SHP77 treated with DMSO at 0.1 percent for 48 hours (cell line): ENCODE measurements around the gene RLBP1.

ENCODE experiments used
- DNase-seq: peaks from one replicate; lab custom pipeline; 2025; lab: John Stamatoyannopoulos, UW

RLBP1 gene

GRCh38 chr15:89205991-89206585 is 15.3 kb downstream of the RLBP1 start:
- no peak for DNase-seq

GRCh38 chr15:89203705-89204273 is 17.6 kb downstream of the RLBP1 start:
- DNase-seq: no peak

DNA sequence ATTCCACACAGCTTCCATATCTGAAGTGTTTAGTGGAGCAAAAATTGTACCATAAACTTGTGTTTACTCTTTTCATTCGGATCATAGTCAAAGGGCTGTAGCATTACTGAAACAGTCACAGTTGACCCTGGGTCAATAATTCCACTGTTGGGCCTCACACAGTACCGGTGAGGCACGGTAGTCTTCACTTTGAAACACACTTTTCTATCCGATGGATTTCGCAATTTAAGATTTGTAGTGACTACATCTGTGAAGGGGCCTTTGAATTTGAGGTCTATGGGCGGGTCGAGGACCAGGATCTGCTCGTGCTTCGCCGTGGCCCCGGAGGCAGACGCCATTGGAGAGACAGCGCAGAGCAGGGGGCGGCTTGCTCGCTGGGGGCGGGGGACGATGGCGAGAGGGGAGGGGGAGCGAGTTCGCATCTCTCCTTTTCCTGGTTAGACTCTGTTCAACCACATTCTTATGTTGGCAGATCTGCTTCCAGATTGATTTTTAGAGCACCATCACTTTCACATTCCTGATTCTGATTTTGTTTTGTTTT is 19.8 kb downstream of the RLBP1 start:
- DNase-seq: no peak

- DNase-seq: no peak
Measured at GRCh38 chr15:89200182-89200581, 21.2 kb downstream of the RLBP1 start.

- DNase-seq: no peak
Measured at GRCh38 chr15:89199746-89200145, 21.6 kb downstream of the RLBP1 start.

GRCh38 chr15:89198934-89199333 is 22.4 kb downstream of the RLBP1 start:
- DNase-seq: no peak

DNA sequence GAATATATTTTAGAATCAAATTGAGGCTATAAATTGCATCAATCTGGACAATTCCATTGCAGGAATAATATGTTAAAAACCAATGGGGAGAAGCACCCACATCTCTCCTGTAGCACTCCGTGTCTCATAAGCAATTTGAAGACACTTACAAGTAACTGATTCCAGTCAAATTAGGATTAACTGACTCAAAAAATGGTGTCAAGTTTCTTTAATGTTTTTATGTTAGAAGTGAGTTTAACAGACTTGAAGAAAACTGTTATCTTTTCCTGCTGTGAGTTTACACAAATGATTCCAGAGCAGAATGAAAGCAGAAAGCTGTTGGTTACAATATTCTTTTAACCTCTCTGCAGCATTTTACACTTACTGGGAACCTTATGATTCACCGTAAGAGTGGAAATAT is 23.2 kb downstream of the RLBP1 start:
- no peak for DNase-seq

DNA sequence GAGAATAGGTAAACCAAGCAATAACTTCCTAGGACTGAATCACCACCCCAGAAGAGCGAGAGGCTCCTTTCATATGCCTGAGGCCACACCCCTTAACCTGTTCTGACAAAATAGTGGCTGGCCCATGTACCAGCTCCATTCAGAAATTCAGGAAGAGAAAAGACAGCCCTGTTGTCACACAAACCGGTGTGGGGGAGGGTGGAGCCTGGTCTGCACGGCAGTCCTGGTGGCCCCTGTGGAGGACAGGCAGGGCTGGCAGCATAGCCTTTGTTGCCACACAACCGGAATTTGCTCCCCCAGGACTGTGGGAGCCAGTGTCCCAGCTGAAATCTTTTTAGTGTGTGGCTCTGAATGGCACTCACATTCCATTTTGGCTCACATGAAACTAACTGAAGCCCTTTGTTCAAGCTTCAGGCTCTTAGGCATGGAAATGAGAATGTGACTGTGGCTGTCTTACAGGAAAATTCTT is 23.8 kb downstream of the RLBP1 start:
- no peak for DNase-seq

DNA sequence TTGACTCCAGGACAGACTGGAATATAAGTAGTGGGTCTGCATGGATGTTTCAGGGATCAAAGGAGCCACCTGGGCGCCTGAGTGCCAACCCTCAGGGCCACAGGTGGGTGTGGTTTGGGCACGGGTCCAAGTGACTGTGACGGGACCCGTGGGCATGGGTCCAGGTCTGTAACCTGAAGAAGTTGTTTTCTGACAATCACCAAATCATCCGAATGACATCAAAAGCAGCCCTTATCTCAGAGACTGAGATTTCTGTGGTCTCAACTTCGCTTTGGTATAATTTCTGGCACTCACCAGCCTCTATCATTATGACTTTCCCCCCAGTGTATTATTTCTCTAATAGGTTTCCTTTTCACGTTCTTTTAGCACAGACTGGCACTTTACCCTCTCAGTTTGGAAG is 24.4 kb downstream of the RLBP1 start:
- peak; percentile 34 for DNase-seq

GRCh38 chr15:89196241-89196640 is 25.1 kb downstream of the RLBP1 start:
- DNase-seq: no peak

- DNase-seq: no peak
Measured at GRCh38 chr15:89195836-89196235, 25.5 kb downstream of the RLBP1 start.

DNA sequence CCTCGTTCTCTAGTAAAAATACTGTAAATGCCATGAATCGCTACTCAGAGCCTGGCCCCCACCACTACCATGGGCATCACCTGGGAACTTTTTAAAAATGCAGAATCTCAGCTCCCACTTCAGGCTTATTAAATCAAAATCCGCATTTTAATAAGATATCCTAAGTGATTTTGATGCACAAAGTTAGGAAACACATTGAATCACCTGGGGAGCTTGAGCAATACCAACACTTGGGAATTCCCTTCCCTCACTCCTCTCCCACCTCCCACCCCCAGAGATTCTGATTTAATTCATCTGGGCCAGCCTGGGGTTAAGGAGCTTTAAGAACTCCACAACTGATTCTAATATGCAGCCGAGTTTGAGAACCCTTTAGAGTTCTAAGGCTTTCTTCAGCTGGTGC is 26.8 kb downstream of the RLBP1 start:
- no peak for DNase-seq

DNA sequence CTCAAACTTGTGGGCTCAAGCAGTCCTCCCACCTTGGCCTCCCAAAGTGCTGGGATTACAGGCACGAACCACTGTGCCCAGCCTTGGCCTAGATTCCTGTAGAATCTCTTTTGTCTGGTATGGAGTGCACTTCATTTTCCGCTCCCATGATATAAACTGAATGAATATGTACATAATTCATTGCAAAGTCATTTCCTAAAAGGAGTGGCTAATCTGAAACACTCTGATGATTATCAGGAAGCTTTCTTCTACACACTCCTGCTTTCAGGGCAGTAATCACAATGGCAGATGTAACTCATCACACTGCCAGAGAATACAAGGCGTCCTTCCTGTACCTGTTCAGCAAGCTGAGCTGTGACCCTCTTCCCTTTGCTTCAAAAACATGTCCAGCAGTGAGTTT is 28.6 kb downstream of the RLBP1 start:
- no peak for DNase-seq

DNA sequence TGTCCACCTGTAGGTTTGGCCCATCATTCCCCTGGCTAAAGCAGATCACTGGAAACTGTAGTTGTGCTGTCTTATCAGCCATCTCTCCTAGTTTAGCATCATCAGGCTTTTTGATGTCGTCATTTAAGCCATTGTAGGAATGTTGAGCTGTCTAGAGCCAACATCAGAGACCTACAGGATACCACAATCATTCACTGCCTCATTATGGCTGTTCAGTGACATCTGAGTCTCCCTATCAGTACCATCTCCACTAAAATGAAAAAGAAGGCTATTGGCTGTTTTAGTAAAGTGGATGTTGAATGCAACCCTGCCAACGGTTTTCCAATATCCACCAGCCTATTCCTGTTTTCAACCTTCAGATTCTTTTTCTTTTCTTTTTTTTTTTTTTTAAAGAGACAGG is 29.2 kb downstream of the RLBP1 start:
- no peak for DNase-seq

- peak; percentile 12 for DNase-seq
Measured at GRCh38 chr15:89187986-89188514, 33.3 kb downstream of the RLBP1 start.

- DNase-seq: no peak
Measured at GRCh38 chr15:89187301-89187985, 33.9 kb downstream of the RLBP1 start.

- no peak for DNase-seq
Measured at GRCh38 chr15:89186803-89187202, 34.6 kb downstream of the RLBP1 start.

- no peak for DNase-seq
Measured at GRCh38 chr15:89184886-89185526, 36.4 kb downstream of the RLBP1 start.

DNA sequence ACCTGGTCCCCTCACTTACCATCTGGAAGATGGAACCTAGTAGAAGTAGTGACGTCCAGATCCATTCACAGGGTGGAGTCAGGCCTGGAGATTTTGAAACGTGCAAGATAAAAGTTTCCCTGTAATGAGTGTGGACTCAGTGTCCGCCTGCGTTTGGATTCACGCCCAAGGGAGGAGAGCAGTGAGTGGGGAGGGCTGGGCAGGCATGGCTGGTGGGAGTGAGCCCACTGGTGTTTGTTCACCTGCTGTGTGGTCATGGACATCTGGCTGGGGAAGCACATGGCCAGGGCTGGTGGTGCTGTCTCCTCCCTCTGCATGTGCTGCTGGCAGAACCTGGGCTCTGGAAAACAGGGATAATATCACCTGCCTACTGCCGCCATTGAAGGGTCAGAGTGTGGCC is 37.0 kb downstream of the RLBP1 start:
- peak; percentile 81 for DNase-seq

DNA sequence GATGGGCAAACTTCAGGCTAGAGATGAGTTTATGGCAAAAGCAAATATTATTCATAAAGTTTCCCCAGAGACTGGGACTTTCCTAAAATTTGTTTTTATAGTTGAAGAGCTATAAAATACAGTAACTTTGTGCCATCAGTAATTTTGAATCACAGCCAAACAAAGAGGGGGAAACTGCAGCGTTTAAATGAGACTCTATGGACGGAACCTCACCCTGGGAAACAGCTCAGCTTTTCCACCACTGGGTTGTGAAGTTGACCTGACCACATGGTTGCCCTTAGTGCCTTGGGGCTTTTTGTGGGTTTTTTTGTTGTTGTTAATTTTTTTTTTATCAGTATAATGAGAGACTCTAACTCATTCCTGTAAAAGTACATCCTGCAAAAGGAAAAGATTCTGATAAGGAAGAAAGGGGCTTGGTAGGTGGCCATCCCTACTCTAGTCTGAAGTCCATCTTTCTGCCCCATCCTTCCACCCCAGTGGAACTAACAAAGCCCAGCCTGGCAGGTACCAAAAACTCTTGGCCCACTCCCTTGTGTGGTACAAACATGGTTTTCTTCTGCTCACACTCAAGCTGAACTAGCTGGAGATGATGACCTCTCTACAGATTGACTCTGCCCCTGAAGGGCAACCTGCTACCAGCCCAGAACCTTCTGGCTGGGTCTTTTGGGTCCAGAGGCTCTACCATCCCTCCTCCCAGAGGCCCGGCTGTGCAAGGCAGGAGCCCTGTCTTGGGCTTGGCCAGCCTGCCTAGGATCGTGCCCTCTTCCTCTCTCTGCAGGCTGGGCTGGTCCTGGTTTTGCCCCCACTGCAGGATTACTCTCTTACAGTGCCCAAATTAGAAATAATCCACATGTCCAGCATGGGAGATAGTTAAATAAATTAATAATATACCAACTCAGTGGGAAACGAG is 41.2 kb downstream of the RLBP1 start:
- no peak for DNase-seq

GRCh38 chr15:89178307-89178977 is 42.9 kb downstream of the RLBP1 start:
- DNase-seq: no peak
